ENCODE data around the gene DNASE1L3. TPM values are rescaled to one million over a fixed set of nuclear protein-coding genes. Genes with fewer than 3 reads are reported as not detected.

DNASE1L3 gene
- total and polyA plus RNA-seq, 2 experiments from 2014 or later: not detected

DNA sequence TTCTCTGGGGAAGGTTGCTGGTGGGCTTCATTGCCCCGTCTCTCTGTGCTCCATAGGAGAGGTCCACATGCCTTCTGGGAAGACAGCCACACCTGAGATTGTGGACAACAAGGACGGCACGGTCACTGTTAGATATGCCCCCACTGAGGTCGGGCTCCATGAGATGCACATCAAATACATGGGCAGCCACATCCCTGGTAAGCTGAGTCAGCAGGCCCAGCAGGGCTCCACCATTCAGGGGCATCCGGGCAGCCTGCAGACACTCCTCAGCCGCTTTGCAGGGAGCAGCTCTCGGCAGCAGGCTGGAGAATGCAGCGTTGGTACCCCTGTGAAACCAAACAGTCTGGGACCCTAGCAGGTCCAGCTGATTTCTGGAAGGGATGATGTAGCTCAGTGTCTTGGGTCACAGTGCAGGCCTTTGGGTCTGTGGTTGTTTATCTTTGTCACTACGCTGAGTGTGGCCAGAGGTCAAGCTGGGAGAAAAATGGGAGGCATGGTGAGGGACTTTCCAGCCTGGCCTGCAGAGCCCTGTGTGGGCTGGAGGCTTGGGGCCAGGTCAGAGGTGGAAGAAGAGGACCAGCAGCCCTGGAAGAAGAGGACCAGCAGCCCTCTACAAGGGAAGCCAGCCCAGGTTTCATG is 67.2 kb downstream of the DNASE1L3 start:
- Histone ChIP-seq H3K27me3 (ENCODE audit: insufficient read depth) (no peaks in the 10 kb centered on the region), H3K4me1 (ENCODE audit: insufficient read depth) (no peaks in the 10 kb centered on the region), H3K4me2 (no peak overlapping the region), H3K36me3 (ENCODE audit: insufficient read depth) (peaks cover 53% of the 10 kb centered on the region), H3K4me3 (no peak overlapping the region), H4K20me1 (replicated peaks; ENCODE audit: insufficient read depth) (peaks cover 10% of the 10 kb centered on the region), H3K9me2 (ENCODE audit: insufficient read depth) (no peaks in the 10 kb centered on the region), H2AFZ (no peak overlapping the region), H3K27ac (ENCODE audit: low read depth) (no peak overlapping the region), H3F3A (replicated peaks; ENCODE audit: low read depth) (no peaks in the 10 kb centered on the region), H3K79me2 (replicated peaks; ENCODE audit: insufficient read depth) (no peaks in the 10 kb centered on the region)
- DNase-seq (ENCODE audit: low spot score): no peak
- no peaks in the 10 kb centered on the region for H3K9me3 Mint-ChIP-seq
- peaks cover 9% of the 10 kb centered on the region for H3K27me3 Mint-ChIP-seq (ENCODE audit: insufficient read depth, low read depth, poor library complexity)
- no peaks in the 10 kb centered on the region for H3K4me1 Mint-ChIP-seq
- no peak for ATAC-seq
- TF ChIP-seq REST (IDR thresholded peaks at IDR 0.05; ENCODE audit: unreplicated experiment): no peak
- TF ChIP-seq STAT1 (IDR thresholded peaks at IDR 0.05; ENCODE audit: unreplicated experiment): no peak
- TF ChIP-seq POLR2AphosphoS5 (IDR thresholded peaks at IDR 0.05; ENCODE audit: low read depth): no peak
- no peak for TF ChIP-seq NANOG (IDR thresholded peaks at IDR 0.05; ENCODE audit: borderline replicate concordance)
- no peak for TF ChIP-seq EZH2 (IDR thresholded peaks at IDR 0.05; ENCODE audit: low read depth, unreplicated experiment)
- no peak for TF ChIP-seq CREB1 (CRISPR knock-in tag; IDR thresholded peaks at IDR 0.05; ENCODE audit: low read depth)
- no peak for TF ChIP-seq JUNB (IDR thresholded peaks at IDR 0.05; ENCODE audit: unreplicated experiment)
- TF ChIP-seq, protein P1, sequence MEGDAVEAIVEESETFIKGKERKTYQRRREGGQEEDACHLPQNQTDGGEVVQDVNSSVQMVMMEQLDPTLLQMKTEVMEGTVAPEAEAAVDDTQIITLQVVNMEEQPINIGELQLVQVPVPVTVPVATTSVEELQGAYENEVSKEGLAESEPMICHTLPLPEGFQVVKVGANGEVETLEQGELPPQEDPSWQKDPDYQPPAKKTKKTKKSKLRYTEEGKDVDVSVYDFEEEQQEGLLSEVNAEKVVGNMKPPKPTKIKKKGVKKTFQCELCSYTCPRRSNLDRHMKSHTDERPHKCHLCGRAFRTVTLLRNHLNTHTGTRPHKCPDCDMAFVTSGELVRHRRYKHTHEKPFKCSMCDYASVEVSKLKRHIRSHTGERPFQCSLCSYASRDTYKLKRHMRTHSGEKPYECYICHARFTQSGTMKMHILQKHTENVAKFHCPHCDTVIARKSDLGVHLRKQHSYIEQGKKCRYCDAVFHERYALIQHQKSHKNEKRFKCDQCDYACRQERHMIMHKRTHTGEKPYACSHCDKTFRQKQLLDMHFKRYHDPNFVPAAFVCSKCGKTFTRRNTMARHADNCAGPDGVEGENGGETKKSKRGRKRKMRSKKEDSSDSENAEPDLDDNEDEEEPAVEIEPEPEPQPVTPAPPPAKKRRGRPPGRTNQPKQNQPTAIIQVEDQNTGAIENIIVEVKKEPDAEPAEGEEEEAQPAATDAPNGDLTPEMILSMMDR (conservative IDR thresholded peaks at IDR 0.05; ENCODE audit: low read depth in 2 of 2): no peak
- TF ChIP-seq ZNF114 (CRISPR knock-in tag; IDR thresholded peaks at IDR 0.05): no peak
- TF ChIP-seq ZNF331 (CRISPR knock-in tag; IDR thresholded peaks at IDR 0.05; ENCODE audit: low read depth): no peak
- no peak for TF ChIP-seq ZNF462 (CRISPR knock-in tag; IDR thresholded peaks at IDR 0.05)
- TF ChIP-seq, protein P2, sequence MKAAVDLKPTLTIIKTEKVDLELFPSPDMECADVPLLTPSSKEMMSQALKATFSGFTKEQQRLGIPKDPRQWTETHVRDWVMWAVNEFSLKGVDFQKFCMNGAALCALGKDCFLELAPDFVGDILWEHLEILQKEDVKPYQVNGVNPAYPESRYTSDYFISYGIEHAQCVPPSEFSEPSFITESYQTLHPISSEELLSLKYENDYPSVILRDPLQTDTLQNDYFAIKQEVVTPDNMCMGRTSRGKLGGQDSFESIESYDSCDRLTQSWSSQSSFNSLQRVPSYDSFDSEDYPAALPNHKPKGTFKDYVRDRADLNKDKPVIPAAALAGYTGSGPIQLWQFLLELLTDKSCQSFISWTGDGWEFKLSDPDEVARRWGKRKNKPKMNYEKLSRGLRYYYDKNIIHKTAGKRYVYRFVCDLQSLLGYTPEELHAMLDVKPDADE (IDR thresholded peaks at IDR 0.05): no peak
- no peak for TF ChIP-seq EZH2phosphoT487 (IDR thresholded peaks at IDR 0.05; ENCODE audit: unreplicated experiment)
- no peak overlapping the region for H3K27ac Mint-ChIP-seq
- no peak overlapping the region for H3K4me3 Mint-ChIP-seq
- H3K36me3 Mint-ChIP-seq (ENCODE audit: low read depth): peaks cover 49% of the 10 kb centered on the region

Measured in GM23338 (cell line).